GM12878 (cell line): ENCODE measurements around the gene ARHGAP20. TPM values are rescaled to one million over a fixed set of nuclear protein-coding genes. Genes with fewer than 3 reads are reported as not detected.

Experiments used
- ATAC-seq: fragments of 200-7000 bp; cut with Tn5 transposase; 3 replicates; pipeline ENCODE4 v1.9.1; 2020; ENCODE audit warnings: mild to moderate bottlenecking, moderate library complexity
- BruUV-seq: library from RNA; stranded (reverse); fragments of 400-500 nt; replicated peaks from 2 replicates; lab custom pipeline; 2021; lab: Mats Ljungman, UMichigan
- CTCF ChIA-PET: fragments of 300-600 bp; sonication (Branson Sonifier 250); formaldehyde crosslinking; extraction: SDS; loops from one replicate; lab custom pipeline; 2021; ENCODE audit warnings: inconsistent platforms; lab: Yijun Ruan, JAX
- POLR2A ChIA-PET: fragments of 350-600 bp; formaldehyde crosslinking; extraction: SDS; loops from one replicate; lab custom pipeline; 2021; ENCODE audit warnings: inconsistent platforms; lab: Charles Lee
- RAD21 ChIA-PET: fragments of 300-600 bp; sonication (Branson Sonifier 250); formaldehyde crosslinking; loops from one replicate; lab custom pipeline; 2023; ENCODE audit warnings: antibody characterized with exemption; ENCODE audit not compliant: unreplicated experiment; lab: Charles Lee
- SMC1A ChIA-PET: fragments of 300-600 bp; sonication (Branson Sonifier 250); formaldehyde crosslinking; loops from one replicate; lab custom pipeline; 2023; ENCODE audit not compliant: unreplicated experiment, uncharacterized antibody; lab: Charles Lee
- DNase-seq: peaks from one replicate; pipeline ENCODE4 v3.0.0-alpha.2; 2011; ENCODE audit warnings: low read depth, low spot score
- FAIRE-seq: peaks from 3 replicates; lab custom pipeline; 2011; peaks lifted over from hg19 to GRCh38; lab: Jason Lieb, UNC
- H2AFZ ChIP-seq: 2 replicates; pipeline ENCODE4 v1.6.0; 2011; ENCODE audit warnings: low read depth, low read length, control low read depth; ENCODE audit not compliant: control insufficient read depth
- H3K27ac ChIP-seq: 2 replicates; pipeline ENCODE4 v1.5.1; 2011; ENCODE audit warnings: control low read depth; ENCODE audit not compliant: control insufficient read depth, insufficient read depth
- H3K27me3 ChIP-seq, 2 experiments: replicated peaks in 1 of 2; 2 replicates each; pipeline versions ENCODE4 v1.6.0 to v1.6.1; 2011; ENCODE audit warnings: low read length in 1 of 2; ENCODE audit not compliant: control insufficient read depth in 2 of 2, insufficient read depth in 2 of 2
- H3K36me3 ChIP-seq, 2 experiments: 2 replicates each; pipeline ENCODE4 v1.5.1; 2011; ENCODE audit warnings: low read length in 1 of 2; ENCODE audit not compliant: control insufficient read depth in 2 of 2, insufficient read depth in 2 of 2
- H3K4me1 ChIP-seq: 2 replicates; pipeline ENCODE4 v1.6.1; 2011; ENCODE audit warnings: mild to moderate bottlenecking, low read length, moderate library complexity, mixed read lengths; ENCODE audit not compliant: control insufficient read depth, insufficient read depth
- H3K4me2 ChIP-seq: 2 replicates; pipeline ENCODE4 v1.6.0; 2011; ENCODE audit warnings: control low read depth; ENCODE audit not compliant: control insufficient read depth, insufficient read depth
- H3K4me3 ChIP-seq: fragments of 200-600 bp; sonication (generic); 2 replicates; pipeline ENCODE4 v1.5.1; 2016
- H3K79me2 ChIP-seq: 2 replicates; pipeline ENCODE4 v1.6.0; 2011; ENCODE audit warnings: low read length; ENCODE audit not compliant: control insufficient read depth, insufficient read depth
- H3K9ac ChIP-seq: 2 replicates; pipeline ENCODE4 v1.8.0; 2011; ENCODE audit warnings: low read length, control low read depth, mixed read lengths; ENCODE audit not compliant: control insufficient read depth, insufficient read depth
- H3K9me3 ChIP-seq: replicated peaks from 3 replicates; pipeline ENCODE4 v1.5.1; 2011; ENCODE audit warnings: mild to moderate bottlenecking, low read length; ENCODE audit not compliant: control insufficient read depth, insufficient read depth
- H4K20me1 ChIP-seq: 2 replicates; pipeline ENCODE4 v1.6.0; 2011; ENCODE audit not compliant: control insufficient read depth, insufficient read depth
- GATAD2B ChIP-seq: fragments of 450-650 bp; conservative IDR thresholded peaks from 2 replicates; pipeline ENCODE4 v1.6.1; 2017; ENCODE audit warnings: low read depth, mild to moderate bottlenecking, moderate library complexity
- HDAC2 ChIP-seq: fragments of 200-600 bp; sonication (generic); IDR thresholded peaks from 2 replicates; pipeline ENCODE4 v1.6.1; 2017
- IRF4 ChIP-seq: IDR thresholded peaks from 2 replicates; pipeline ENCODE4 v1.6.1; 2011; ENCODE audit warnings: low read depth, low read length
- KAT2A ChIP-seq: conservative IDR thresholded peaks from 2 replicates; pipeline ENCODE4 v1.6.1; 2011; ENCODE audit warnings: low read depth, low read length; ENCODE audit not compliant: control insufficient read depth
- PML ChIP-seq: IDR thresholded peaks from 2 replicates; pipeline ENCODE4 v1.6.1; 2012; ENCODE audit warnings: low read length, inconsistent platforms
- SMAD1 ChIP-seq: fragments of 450-650 bp; IDR thresholded peaks from 2 replicates; pipeline ENCODE4 v1.6.1; 2018; ENCODE audit warnings: mild to moderate bottlenecking, low read depth; ENCODE audit not compliant: partially characterized antibody
- TARDBP ChIP-seq: IDR thresholded peaks from 2 replicates; pipeline ENCODE4 v1.6.1; 2016; ENCODE audit warnings: borderline replicate concordance
- WRNIP1 ChIP-seq: IDR thresholded peaks from 2 replicates; pipeline ENCODE4 v1.6.1; 2011; ENCODE audit warnings: low read depth, low read length, improper control_type of control experiment, borderline replicate concordance
- WGBS: methylation state at CpG from one replicate; pipeline ENCODE4 v1.1.6; 2016; ENCODE audit warnings: low lambda C conversion rate; ENCODE audit not compliant: insufficient replicate concordance, insufficient coverage; ENCODE audit errors: missing lambda C conversion rate; 5-methylcytosine and 5-hydroxymethylcytosine counted together
- in situ Hi-C: fragments of 300-500 bp; cut with MboI; formaldehyde crosslinking; loops from 9 replicates; pipeline ENCODE4 v1.14.3; 2018; ENCODE audit warnings: mixed read lengths
- intact Hi-C: fragments of 100-400 bp; cut with micrococcal nuclease; formaldehyde crosslinking; loops from one replicate; pipeline ENCODE4 v1.14.2; 2022; ENCODE audit not compliant: unreplicated experiment
- polyA plus RNA-seq, 11 experiments: library from polyadenylated mRNA; depleted of rRNA in 4 of 11; unstranded in 6 of 11; stranded (reverse) in 5 of 11; fragments of >200 nt; fragmentation: Nextera tagmentation in 4 of 11; fragmentation: Illumina TruSeq in 1 of 11; extraction: Ambion mirVana in 4 of 11; extraction: Trizol in 1 of 11; gene quantifications; 1 replicate in 1 of 11; 2 replicates in 10 of 11; pipeline versions ENCODE4 v1.2.1 to v1.2.3, GENCODE V29; 2011 to 2016; ENCODE audit warnings: inconsistent platforms in 2 of 11, missing spikeins in 2 of 11, low read depth in 1 of 11
- total RNA-seq, 4 experiments: library from RNA; depleted of rRNA in 3 of 4; stranded (reverse); fragments of >200 nt in 3 of 4; fragmentation: Illumina TruSeq in 1 of 4; extraction: Trizol in 1 of 4; gene quantifications; 2 replicates each; pipeline versions ENCODE4 v1.2.1 to v1.2.3, GENCODE V29; 2013 to 2021
- TF ChIP-seq, protein P1 (sequence below): IDR thresholded peaks from 2 replicates; pipeline ENCODE4 v1.6.1; 2012; ENCODE audit warnings: low read depth, low read length, improper control_type of control experiment
- TF ChIP-seq, protein P2 (sequence below): fragments of 450-650 bp; IDR thresholded peaks from 2 replicates; pipeline ENCODE4 v1.6.1; 2017; ENCODE audit warnings: antibody characterized with exemption, mild to moderate bottlenecking, moderate library complexity
- TF ChIP-seq, protein P3 (sequence below): fragments of 150-350 bp; IDR thresholded peaks from 2 replicates; pipeline ENCODE4 v1.6.1; 2016; ENCODE audit warnings: low read depth, low read length
- TF ChIP-seq, protein P4 (sequence below): IDR thresholded peaks from 2 replicates; pipeline ENCODE4 v1.6.1; 2011; ENCODE audit warnings: low read depth, low read length, improper control_type of control experiment, borderline replicate concordance

The ARHGAP20 gene
- total and polyA plus RNA-seq, 10 of the 15 experiments (the other 5 are each of a cell fraction or from before 2014, with no cell fraction given): 0.01 TPM; not detected in 9

DNA sequence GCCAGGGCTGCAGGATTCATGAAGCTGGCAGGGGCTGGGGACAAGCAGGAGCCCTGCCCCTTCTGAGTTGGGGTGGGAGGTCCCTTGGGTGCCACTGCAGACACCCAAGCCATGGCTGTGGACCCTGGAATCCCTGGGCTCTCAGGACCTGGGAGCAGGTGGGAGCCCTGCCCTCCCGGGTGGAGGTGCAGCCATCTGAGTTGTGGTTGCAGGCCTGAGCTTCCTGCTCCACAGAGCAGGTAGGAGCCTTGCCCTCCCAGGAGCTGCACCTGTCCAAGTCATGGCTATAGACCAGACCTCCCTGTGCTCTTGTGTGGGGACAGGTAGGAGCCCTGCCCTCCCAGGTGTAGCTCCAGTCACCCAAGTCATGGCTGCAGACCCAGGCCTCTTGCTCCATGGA, 113.5 kb downstream of the ARHGAP20 start:
- TF ChIP-seq, protein P1, sequence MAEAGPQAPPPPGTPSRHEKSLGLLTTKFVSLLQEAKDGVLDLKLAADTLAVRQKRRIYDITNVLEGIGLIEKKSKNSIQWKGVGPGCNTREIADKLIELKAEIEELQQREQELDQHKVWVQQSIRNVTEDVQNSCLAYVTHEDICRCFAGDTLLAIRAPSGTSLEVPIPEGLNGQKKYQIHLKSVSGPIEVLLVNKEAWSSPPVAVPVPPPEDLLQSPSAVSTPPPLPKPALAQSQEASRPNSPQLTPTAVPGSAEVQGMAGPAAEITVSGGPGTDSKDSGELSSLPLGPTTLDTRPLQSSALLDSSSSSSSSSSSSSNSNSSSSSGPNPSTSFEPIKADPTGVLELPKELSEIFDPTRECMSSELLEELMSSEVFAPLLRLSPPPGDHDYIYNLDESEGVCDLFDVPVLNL: no peak
- TF ChIP-seq GATAD2B (no peak), HDAC2 (no peak), SMAD1 (no peak), KAT2A (no peak), IRF4 (no peak), TARDBP (no peak), WRNIP1 (no peak), PML (no peak)
- TF ChIP-seq, protein P2, sequence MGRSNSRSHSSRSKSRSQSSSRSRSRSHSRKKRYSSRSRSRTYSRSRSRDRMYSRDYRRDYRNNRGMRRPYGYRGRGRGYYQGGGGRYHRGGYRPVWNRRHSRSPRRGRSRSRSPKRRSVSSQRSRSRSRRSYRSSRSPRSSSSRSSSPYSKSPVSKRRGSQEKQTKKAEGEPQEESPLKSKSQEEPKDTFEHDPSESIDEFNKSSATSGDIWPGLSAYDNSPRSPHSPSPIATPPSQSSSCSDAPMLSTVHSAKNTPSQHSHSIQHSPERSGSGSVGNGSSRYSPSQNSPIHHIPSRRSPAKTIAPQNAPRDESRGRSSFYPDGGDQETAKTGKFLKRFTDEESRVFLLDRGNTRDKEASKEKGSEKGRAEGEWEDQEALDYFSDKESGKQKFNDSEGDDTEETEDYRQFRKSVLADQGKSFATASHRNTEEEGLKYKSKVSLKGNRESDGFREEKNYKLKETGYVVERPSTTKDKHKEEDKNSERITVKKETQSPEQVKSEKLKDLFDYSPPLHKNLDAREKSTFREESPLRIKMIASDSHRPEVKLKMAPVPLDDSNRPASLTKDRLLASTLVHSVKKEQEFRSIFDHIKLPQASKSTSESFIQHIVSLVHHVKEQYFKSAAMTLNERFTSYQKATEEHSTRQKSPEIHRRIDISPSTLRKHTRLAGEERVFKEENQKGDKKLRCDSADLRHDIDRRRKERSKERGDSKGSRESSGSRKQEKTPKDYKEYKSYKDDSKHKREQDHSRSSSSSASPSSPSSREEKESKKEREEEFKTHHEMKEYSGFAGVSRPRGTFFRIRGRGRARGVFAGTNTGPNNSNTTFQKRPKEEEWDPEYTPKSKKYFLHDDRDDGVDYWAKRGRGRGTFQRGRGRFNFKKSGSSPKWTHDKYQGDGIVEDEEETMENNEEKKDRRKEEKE: no peak
- TF ChIP-seq, protein P3, sequence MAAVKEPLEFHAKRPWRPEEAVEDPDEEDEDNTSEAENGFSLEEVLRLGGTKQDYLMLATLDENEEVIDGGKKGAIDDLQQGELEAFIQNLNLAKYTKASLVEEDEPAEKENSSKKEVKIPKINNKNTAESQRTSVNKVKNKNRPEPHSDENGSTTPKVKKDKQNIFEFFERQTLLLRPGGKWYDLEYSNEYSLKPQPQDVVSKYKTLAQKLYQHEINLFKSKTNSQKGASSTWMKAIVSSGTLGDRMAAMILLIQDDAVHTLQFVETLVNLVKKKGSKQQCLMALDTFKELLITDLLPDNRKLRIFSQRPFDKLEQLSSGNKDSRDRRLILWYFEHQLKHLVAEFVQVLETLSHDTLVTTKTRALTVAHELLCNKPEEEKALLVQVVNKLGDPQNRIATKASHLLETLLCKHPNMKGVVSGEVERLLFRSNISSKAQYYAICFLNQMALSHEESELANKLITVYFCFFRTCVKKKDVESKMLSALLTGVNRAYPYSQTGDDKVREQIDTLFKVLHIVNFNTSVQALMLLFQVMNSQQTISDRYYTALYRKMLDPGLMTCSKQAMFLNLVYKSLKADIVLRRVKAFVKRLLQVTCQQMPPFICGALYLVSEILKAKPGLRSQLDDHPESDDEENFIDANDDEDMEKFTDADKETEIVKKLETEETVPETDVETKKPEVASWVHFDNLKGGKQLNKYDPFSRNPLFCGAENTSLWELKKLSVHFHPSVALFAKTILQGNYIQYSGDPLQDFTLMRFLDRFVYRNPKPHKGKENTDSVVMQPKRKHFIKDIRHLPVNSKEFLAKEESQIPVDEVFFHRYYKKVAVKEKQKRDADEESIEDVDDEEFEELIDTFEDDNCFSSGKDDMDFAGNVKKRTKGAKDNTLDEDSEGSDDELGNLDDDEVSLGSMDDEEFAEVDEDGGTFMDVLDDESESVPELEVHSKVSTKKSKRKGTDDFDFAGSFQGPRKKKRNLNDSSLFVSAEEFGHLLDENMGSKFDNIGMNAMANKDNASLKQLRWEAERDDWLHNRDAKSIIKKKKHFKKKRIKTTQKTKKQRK: no peak
- TF ChIP-seq, protein P4, sequence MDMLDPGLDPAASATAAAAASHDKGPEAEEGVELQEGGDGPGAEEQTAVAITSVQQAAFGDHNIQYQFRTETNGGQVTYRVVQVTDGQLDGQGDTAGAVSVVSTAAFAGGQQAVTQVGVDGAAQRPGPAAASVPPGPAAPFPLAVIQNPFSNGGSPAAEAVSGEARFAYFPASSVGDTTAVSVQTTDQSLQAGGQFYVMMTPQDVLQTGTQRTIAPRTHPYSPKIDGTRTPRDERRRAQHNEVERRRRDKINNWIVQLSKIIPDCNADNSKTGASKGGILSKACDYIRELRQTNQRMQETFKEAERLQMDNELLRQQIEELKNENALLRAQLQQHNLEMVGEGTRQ: no peak
- ATAC-seq (no peak), DNase-seq (no peak), FAIRE-seq (no peak)
- Histone ChIP-seq H4K20me1 (no peaks in the 10 kb centered on the region), H2AFZ (no peak overlapping the region), H3K9me3 (no peaks in the 10 kb centered on the region; the same call in 2 of the 3 replicates), H3K4me2 (no peak overlapping the region), H3K27me3 (no peaks in the 10 kb centered on the region), H3K4me3 (no peak overlapping the region), H3K27ac (no peak overlapping the region), H3K4me1 (no peaks in the 10 kb centered on the region), H3K79me2 (no peaks in the 10 kb centered on the region), H3K9ac (no peak overlapping the region), H3K36me3 (no peaks in the 10 kb centered on the region)
- intact Hi-C loops: no loop called here
- RAD21 ChIA-PET: no interaction called here
- POLR2A ChIA-PET: interaction anchor here (0.8 kb wide), 1 partner anchor 19 kb away, joined by 3 read pairs; no protein-coding TSS in a partner anchor
- SMC1A ChIA-PET: no interaction called here
- in situ Hi-C loops: no loop called here
- CTCF ChIA-PET: no interaction called here
- WGBS: 40% methylated on average over 1 of the region's 1 CpG
- BruUV-seq: no TSS peak
